GM21825 (cell line): ENCODE data around the gene NLGN1.
A peak's percentile ranks its signal among the peaks of the same experiment; 100 is the strongest.

Experiments used
- ATAC-seq: cut with Tn5 transposase; IDR thresholded peaks from one replicate; pipeline ENCODE4 v1.9.1; 2021; ENCODE audit warnings: mild to moderate bottlenecking, moderate library complexity; ENCODE audit not compliant: unreplicated experiment

Gene NLGN1

DNA sequence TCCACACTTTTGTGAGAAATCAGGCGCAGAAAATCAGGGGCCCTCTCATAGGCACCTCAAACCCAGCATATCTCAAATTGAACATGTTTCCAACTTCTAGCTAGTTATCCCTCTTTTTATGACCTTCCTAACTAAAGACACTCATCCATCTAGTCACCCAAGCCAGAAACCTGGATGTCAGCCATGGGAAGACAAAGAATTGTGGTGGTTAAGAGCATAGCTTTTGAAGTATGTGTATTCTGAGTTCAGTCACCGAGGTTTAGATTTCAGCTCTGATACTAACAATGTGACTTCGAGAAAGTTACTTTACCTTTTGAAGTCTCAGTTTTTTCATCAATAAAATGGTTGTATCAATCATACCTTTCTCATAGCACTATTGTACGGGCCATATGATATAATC, 495.5 kb downstream of the NLGN1 start:
- no peak for ATAC-seq

DNA sequence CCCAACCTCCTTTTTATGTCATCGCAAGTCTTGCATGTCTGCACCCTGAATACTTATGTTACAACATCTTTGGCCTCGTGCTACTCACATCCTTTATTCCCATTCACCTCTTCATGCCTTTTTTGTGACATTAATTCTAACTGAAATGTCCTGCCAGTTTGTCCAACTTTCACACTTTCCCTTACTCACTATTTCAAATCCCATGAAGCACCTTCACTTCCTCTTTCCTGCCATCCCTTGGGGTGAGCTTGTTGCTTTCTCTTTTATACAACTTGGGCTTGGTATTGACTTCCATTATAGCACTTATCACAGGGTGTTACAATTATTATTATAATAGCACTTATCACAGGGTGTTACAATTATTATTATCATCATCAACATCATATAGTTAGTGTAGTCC, 496.3 kb downstream of the NLGN1 start:
- ATAC-seq = no peak

DNA sequence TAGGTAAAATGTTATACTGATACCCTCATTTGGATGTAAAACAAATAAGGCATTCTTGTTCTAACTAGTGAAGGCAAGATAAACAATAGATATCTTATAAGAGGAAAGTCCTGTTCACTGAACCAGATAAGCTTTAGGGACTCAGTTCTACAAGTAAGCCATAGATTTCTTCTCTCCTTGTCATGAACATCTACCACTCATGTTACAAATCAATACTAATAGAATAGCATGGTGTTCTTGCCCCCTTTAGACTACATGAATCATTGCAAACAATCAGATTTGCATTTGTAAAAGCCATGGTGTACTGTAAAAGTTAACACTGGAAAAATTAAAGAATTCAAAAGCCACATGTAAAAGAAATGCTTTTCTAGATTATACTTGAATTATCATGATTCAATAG, 500.1 kb downstream of the NLGN1 start:
- ATAC-seq = no peak

- ATAC-seq = no peak
Measured at GRCh38 chr3:173901649-173902048, 504.1 kb downstream of the NLGN1 start.

GRCh38 chr3:173902401-173902800, 504.9 kb downstream of the NLGN1 start:
- no peak for ATAC-seq

DNA sequence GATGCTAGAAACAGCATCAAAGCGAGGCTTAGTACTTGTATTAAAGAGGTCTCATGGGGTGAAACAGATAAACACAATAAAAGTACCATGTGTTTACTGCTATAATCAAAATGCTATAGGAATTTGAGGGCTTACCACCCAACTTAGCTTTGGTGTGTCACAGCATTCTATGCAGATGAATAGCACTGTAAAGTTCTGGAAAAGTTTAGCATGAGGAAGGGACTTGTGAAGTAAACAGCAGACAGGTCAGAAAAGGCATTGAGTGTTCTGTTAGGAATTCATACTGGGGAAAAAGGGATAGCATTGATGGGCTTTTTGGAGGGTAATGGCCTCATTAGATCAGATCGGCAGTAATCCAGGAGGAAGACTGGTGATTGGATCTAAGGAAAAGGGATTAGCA, 505.3 kb downstream of the NLGN1 start:
- no peak for ATAC-seq

- ATAC-seq = no peak
Measured at GRCh38 chr3:173905381-173905780, 507.8 kb downstream of the NLGN1 start.

GRCh38 chr3:173911446-173911845, 513.9 kb downstream of the NLGN1 start:
- no peak for ATAC-seq

- no peak for ATAC-seq
Measured at GRCh38 chr3:173912126-173912525, 514.6 kb downstream of the NLGN1 start.

- no peak for ATAC-seq
Measured at GRCh38 chr3:173913397-173913796, 515.9 kb downstream of the NLGN1 start.

GRCh38 chr3:173913974-173914421, 516.5 kb downstream of the NLGN1 start:
- no peak for ATAC-seq

GRCh38 chr3:173916799-173917198, 519.3 kb downstream of the NLGN1 start:
- ATAC-seq = no peak

DNA sequence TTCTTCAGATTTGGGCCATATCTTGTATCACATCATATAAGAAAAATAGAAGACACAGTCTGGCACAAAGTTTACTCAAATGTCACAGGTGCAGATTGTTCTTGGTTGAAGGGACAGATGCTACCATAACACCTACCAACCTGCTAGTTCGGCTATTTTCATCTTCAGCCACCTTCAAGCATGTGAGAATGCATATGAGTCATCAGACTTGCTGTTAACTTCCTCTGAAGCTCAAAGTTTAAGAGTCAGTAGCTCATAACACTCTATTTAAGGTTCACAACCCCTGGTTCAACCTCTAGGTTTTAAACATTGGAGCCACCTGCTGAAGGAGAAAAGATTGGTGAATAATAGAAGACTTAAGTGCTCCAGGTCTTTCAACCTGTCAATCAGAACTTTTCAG, 522.8 kb downstream of the NLGN1 start:
- ATAC-seq = no peak

GRCh38 chr3:173921732-173922131, 524.2 kb downstream of the NLGN1 start:
- no peak for ATAC-seq

DNA sequence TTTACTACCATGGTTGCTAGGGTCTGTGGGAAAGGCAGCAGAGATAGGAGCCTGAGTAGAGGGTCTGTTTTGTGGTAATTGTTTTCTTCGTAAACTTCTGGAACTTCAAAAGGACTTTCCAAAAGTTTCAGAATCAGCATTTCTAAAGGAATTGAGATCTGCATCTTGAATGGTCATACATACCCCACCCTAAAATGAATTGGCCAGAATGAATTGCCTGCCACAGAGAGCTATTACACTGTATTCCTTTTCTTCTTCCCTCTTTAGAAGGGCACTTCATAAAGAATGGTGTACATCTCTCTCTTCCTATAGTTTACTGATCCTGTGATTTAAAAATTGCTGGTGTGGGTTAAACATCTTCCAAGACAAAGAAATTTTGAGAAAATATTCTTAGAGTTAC, 525.7 kb downstream of the NLGN1 start:
- no peak for ATAC-seq

DNA sequence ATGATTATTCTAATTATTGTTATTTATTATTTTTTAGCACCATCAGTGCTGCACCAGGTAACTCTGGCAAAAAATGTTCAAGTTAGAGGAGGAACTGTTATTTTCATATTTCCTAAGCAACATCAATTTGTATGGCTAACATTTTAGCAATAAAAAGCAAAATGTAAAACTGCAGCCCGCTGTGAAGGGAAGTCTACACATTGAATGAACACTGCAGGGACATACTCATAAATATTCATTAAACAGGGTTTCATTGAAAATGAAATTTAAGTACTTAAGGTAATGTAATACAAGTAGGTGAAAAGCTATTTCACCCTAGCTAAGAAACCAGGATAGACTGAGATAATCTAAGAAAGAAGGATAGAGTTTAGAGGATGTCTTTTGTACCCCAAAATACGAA, 532.7 kb downstream of the NLGN1 start:
- no peak for ATAC-seq

DNA sequence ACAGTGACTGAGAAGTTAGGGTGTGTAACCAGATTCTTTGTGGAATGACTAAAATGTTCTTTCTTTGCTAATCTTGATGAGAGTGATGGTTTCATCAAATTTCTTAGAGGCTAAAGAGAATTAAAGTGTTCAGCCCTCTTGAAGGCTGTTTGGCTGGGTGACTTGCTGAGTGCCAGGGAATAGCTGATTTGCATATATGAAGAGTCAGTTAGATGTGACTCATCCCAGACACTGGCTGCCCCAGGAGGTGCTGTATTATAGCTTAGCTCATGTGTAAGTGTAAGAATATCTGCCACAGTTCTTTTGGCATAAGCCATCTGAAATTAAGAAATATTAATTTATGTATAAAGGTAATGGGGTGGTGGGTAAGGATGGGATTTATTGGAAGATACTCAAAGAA, 535.1 kb downstream of the NLGN1 start:
- peak; percentile 58 for ATAC-seq

- ATAC-seq = no peak
Measured at GRCh38 chr3:173933113-173933512, 535.6 kb downstream of the NLGN1 start.

DNA sequence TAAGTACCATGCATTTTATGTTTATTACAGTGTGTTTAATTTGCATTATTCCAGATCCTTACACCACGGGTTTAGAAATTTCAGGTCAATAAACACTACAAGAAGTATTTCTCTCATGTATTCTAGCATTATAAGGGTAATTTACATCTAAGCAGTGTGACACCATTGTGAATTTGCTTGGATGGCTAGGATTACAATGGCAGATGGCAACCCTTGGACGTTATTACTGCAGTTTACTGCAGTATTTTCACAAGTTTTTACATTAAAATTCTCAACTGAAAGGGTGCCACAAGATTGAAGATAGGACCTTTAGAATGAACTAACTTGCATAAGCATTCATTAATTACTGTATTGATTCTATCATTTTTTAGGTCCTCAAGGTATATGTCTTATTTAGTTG, 538.8 kb downstream of the NLGN1 start:
- no peak for ATAC-seq

DNA sequence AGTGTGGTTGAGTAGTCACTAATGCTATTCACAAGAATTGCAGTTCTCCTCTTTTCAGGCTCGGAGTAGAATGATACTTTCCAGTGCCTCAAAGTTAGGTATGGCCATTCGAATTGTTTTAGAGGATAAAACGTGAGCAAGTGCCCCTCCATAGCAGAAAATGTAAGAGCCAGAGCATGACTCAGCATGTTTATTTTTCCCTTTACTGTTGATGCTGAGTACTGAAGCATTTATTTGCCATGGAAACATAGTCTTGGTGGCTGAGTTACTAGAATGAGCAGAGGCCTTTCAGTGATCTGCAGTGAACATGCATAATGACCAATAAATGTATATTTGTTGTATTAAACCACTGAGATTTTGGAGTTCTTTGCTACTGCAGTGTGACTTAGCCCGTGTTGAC, 540.6 kb downstream of the NLGN1 start:
- ATAC-seq = no peak

- no peak for ATAC-seq
Measured at GRCh38 chr3:173938616-173939015, 541.1 kb downstream of the NLGN1 start.

GRCh38 chr3:173939331-173939730, 541.8 kb downstream of the NLGN1 start:
- no peak for ATAC-seq

DNA sequence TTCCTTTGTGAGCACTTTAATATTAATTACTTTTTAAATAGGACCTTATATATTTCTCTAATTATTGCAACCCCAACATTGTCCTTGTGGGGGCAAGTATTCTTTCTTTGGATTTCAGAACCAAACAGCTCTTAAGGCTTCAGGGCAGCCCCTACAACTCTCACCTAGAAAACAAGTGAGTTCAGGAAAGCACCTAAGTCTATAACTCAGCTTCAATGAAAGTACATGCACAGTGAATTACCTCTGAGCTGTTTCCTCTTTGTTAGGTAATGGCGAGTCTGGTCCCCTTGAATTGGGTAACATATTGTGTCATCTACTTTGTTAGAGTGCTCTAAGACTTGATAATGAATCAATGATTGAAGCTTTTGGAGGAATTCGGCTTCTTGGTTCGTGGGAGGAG, 545.7 kb downstream of the NLGN1 start:
- no peak for ATAC-seq

DNA sequence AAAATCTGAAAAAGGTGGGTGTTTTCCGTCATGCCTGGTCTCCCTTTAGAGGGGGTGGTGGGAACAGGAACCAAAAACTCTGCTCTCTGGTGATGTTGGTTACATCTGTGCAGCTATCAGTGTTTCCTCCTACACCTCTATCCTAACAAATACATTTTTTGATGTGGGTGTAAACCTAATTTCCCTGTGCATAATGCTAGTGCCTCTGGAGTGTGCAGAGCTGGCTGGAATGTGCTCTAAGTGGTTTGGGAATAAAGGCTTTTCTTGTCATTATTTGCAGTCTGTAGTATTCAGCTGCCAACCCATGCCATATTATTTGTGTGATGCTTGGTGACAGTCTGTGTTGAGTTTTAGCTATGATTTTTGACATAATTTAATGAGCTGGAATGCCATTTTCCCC, 547.6 kb downstream of the NLGN1 start:
- ATAC-seq = no peak
